DOHH2 (cell line): ENCODE measurements around the gene CXCL10.
"Not testable (repeated sequence)": the region's sequence is repeated elsewhere in the genome, so short reads cannot be mapped to it uniquely, and the experiment has no call there.

Source experiments
- H3F3A ChIP-seq: fragments of 200-600 bp; sonication (generic), shearing (Covaris generic); 2 replicates; pipeline ENCODE4 v1.6.0; 2016; ENCODE audit warnings: antibody characterized with exemption, mild to moderate bottlenecking; ENCODE audit not compliant: control insufficient read depth, insufficient read depth
- H3K27ac ChIP-seq: fragments of 200-600 bp; sonication (generic); 2 replicates; pipeline ENCODE4 v1.5.1; 2014; ENCODE audit warnings: low read depth, mild to moderate bottlenecking, low read length, moderate library complexity
- H3K27me3 ChIP-seq: fragments of 200-600 bp; sonication (generic); 2 replicates; pipeline ENCODE4 v1.6.1; 2014; ENCODE audit warnings: mild to moderate bottlenecking, low read length, mixed read lengths; ENCODE audit not compliant: control insufficient read depth
- H3K36me3 ChIP-seq: fragments of 200-600 bp; sonication (generic); 2 replicates; pipeline ENCODE4 v1.6.1; 2014; ENCODE audit warnings: mild to moderate bottlenecking, low read length, moderate library complexity, mixed read lengths; ENCODE audit not compliant: control insufficient read depth
- H3K4me1 ChIP-seq: fragments of 200-600 bp; sonication (generic); 2 replicates; pipeline ENCODE4 v1.6.1; 2014; ENCODE audit warnings: mild to moderate bottlenecking, low read length, mixed read lengths; ENCODE audit not compliant: control insufficient read depth
- H3K4me2 ChIP-seq: fragments of 200-600 bp; sonication (generic); 2 replicates; pipeline ENCODE4 v1.6.0; 2014; ENCODE audit warnings: mild to moderate bottlenecking, low read length, moderate library complexity
- H3K4me3 ChIP-seq: fragments of 200-600 bp; sonication (generic); 2 replicates; pipeline ENCODE4 v1.5.1; 2014; ENCODE audit warnings: mild to moderate bottlenecking, low read length, mixed read lengths
- H3K79me2 ChIP-seq: fragments of 200-600 bp; sonication (generic); 2 replicates; pipeline ENCODE4 v1.6.1; 2014; ENCODE audit warnings: mild to moderate bottlenecking, low read length, mixed read lengths; ENCODE audit not compliant: control insufficient read depth
- H3K9me2 ChIP-seq: fragments of 200-600 bp; sonication (generic); replicated peaks from 2 replicates; pipeline ENCODE4 v1.6.1; 2014; ENCODE audit warnings: mild to moderate bottlenecking, low read length, mixed read lengths; ENCODE audit not compliant: control insufficient read depth
- H3K9me3 ChIP-seq: fragments of 200-600 bp; sonication (generic); 2 replicates; pipeline ENCODE4 v1.6.1; 2014; ENCODE audit warnings: antibody characterized with exemption, low read length, mixed read lengths; ENCODE audit not compliant: control insufficient read depth, insufficient read depth
- H4K20me1 ChIP-seq: fragments of 200-600 bp; sonication (generic); 2 replicates; pipeline ENCODE4 v1.6.0; 2014; ENCODE audit warnings: low read depth, mild to moderate bottlenecking, antibody characterized with exemption, low read length, moderate library complexity; ENCODE audit not compliant: control insufficient read depth, insufficient read depth
- CTCF ChIP-seq: fragments of 200-600 bp; sonication (generic); IDR thresholded peaks from one replicate; pipeline ENCODE4 v1.5.1; 2014; ENCODE audit warnings: antibody characterized with exemption, mild to moderate bottlenecking, low read depth, low read length; ENCODE audit not compliant: poor library complexity, severe bottlenecking
- EZH2phosphoT487 ChIP-seq: fragments of 200-600 bp; sonication (generic); IDR thresholded peaks from 2 replicates; pipeline ENCODE4 v1.6.1; 2017; ENCODE audit warnings: borderline replicate concordance, mild to moderate bottlenecking, antibody characterized with exemption, low read length, moderate library complexity, mixed read lengths

Gene CXCL10

GRCh38 chr4:76055016-76055415 lies 31.7 kb upstream of the CXCL10 start:
- no peaks in the 10 kb centered on the region for H3K9me2 ChIP-seq
- H3K36me3 ChIP-seq = no peaks in the 10 kb centered on the region
- no peak overlapping the region for H3K4me3 ChIP-seq
- no peaks in the 10 kb centered on the region for H3F3A ChIP-seq
- no peaks in the 10 kb centered on the region for H3K79me2 ChIP-seq
- no peaks in the 10 kb centered on the region for H4K20me1 ChIP-seq
- H3K4me1 ChIP-seq = no peaks in the 10 kb centered on the region
- H3K9me3 ChIP-seq = no peaks in the 10 kb centered on the region
- H3K27ac ChIP-seq = no peak overlapping the region
- TF ChIP-seq EZH2phosphoT487 (no peak), CTCF (no peak)
- H3K4me2 ChIP-seq = no peak overlapping the region
- peaks cover 44% of the 10 kb centered on the region for H3K27me3 ChIP-seq

DNA sequence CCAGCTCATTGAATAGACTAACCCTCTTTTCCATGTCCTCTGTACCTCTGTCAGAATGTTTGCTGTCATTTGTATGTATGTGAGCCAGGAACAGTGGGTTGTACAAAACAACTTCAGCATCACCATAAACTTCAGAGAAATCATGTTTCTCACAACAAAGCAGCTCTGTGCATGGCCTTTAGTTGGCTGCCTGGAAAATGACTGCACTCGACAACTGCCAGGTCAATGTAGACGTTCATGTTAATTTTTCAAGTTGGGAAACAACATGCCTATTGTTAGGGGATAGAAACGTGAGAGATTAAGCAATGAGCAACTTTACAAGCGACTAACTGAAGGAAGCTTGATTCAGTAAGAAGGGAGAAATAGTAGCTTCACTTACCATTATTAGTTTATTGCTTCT lies 30.4 kb upstream of the CXCL10 start:
- Histone ChIP-seq H3K27me3 (peaks cover 34% of the 10 kb centered on the region), H3K36me3 (no peaks in the 10 kb centered on the region), H3K4me3 (no peak overlapping the region), H3K4me2 (no peak overlapping the region), H3F3A (no peaks in the 10 kb centered on the region), H3K27ac (no peak overlapping the region), H4K20me1 (no peaks in the 10 kb centered on the region), H3K9me3 (no peaks in the 10 kb centered on the region), H3K79me2 (no peaks in the 10 kb centered on the region), H3K4me1 (no peaks in the 10 kb centered on the region), H3K9me2 (no peaks in the 10 kb centered on the region)
- TF ChIP-seq EZH2phosphoT487 = no peak

- peaks cover 15% of the 10 kb centered on the region for H3K27me3 ChIP-seq
- H3K27ac ChIP-seq, H3K79me2 ChIP-seq, H3K9me3 ChIP-seq, H4K20me1 ChIP-seq, H3K4me3 ChIP-seq, H3K4me1 ChIP-seq, H3K9me2 ChIP-seq, H3K4me2 ChIP-seq, H3K36me3 ChIP-seq, H3F3A ChIP-seq: not testable (repeated sequence)
Measured at GRCh38 chr4:76050560-76051050, 27.3 kb upstream of the CXCL10 start.

DNA sequence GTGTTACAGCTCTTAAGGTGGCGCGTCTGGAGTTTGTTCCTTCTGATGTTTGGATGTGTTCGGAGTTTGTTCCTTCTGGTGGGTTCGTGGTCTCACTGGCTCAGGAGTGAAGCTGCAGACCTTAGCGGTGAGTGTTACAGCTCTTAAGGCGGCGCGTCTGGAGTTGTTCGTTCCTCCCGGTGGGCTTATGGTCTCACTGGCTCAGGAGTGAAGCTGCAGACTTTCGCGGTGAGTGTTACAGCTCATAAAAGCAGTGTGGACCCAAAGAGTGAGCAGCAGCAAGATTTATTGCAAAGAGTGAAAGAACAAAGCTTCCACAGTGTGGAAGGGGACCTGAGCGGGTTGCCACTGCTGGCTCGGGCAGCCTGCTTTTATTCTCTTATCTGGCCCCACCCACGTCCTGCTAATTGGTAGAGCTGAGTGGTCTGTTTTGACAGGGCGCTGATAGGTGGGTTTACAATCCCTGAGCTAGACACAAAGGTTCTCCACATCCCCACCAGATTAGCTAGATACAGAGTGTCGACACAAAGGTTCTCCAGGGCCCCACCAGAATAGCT lies 26.6 kb upstream of the CXCL10 start:
- not testable (repeated sequence) for H3K4me1 ChIP-seq, H3K4me3 ChIP-seq, H3K27me3 ChIP-seq, H3K27ac ChIP-seq, H3K4me2 ChIP-seq, H4K20me1 ChIP-seq, H3F3A ChIP-seq, H3K9me2 ChIP-seq, H3K9me3 ChIP-seq, H3K36me3 ChIP-seq, H3K79me2 ChIP-seq

GRCh38 chr4:76044686-76045085 lies 21.4 kb upstream of the CXCL10 start:
- H3K4me2 ChIP-seq, H3K79me2 ChIP-seq, H3F3A ChIP-seq, H3K36me3 ChIP-seq, H3K27me3 ChIP-seq, H3K9me2 ChIP-seq, H3K9me3 ChIP-seq, H4K20me1 ChIP-seq, H3K4me3 ChIP-seq, H3K27ac ChIP-seq, H3K4me1 ChIP-seq: not testable (repeated sequence)

GRCh38 chr4:76043306-76043705 lies 20.0 kb upstream of the CXCL10 start:
- not testable (repeated sequence) for H3K4me3 ChIP-seq, H3K4me1 ChIP-seq, H3F3A ChIP-seq, H3K79me2 ChIP-seq, H3K27ac ChIP-seq, H4K20me1 ChIP-seq, H3K9me2 ChIP-seq, H3K4me2 ChIP-seq, H3K36me3 ChIP-seq, H3K27me3 ChIP-seq, H3K9me3 ChIP-seq

DNA sequence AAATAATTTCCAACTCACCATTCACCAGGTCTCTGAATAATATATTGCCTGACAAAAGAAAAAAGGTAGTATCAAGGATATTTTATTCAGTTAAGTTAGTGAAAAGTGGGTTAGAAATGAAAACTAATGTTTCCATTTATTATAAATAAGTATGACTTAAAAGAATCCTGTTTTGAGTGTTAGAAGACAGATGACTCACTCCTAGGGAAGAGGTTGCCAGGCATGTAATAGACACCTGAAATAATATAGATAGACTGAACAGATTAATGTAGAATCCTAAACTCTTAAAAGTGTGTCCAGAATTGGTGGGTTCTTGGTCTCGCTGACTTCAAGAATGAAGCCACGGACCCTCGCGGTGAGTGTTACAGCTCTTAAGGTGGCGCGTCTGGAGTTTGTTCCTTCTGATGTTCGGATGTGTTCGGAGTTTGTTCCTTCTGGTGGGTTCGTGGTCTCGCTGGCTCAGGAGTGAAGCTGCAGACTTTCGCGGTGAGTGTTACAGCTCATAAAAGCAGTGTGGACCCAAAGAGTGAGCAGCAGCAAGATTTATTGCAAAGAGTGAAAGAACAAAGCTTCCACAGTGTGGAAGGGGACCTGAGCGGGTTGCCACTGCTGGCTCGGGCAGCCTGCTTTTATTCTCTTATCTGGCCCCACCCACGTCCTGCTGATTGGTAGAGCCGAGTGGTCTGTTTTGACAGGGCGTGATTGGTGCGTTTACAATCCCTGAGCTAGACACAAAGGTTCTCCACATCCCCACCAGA lies 19.1 kb upstream of the CXCL10 start:
- H3K9me3 ChIP-seq, H3K27ac ChIP-seq, H3K4me1 ChIP-seq, H4K20me1 ChIP-seq, H3K4me2 ChIP-seq, H3K36me3 ChIP-seq, H3F3A ChIP-seq, H3K4me3 ChIP-seq, H3K27me3 ChIP-seq, H3K79me2 ChIP-seq, H3K9me2 ChIP-seq: not testable (repeated sequence)
